Astrocyte of the spinal cord (primary cell): ENCODE measurements around the gene ITPRIPL1.

Experiments
- DNase-seq: peaks from one replicate; pipeline ENCODE4 v3.0.0; 2011; ENCODE audit warnings: low read depth, low spot score
- H3K4me3 ChIP-seq: 2 replicates; pipeline ENCODE4 v1.5.1; 2011; ENCODE audit warnings: low read depth, mild to moderate bottlenecking, low read length, moderate library complexity
- in situ Hi-C: cut with HindIII; loops from 2 replicates; pipeline ENCODE4 v1.10.0; 2017; ENCODE audit warnings: low sequenced_read_pairs
- TF ChIP-seq, protein P1 (sequence below): IDR thresholded peaks from 2 replicates; pipeline ENCODE4 v1.5.1; 2012; ENCODE audit warnings: low read depth, mild to moderate bottlenecking, low read length, inconsistent platforms

The ITPRIPL1 gene

DNA sequence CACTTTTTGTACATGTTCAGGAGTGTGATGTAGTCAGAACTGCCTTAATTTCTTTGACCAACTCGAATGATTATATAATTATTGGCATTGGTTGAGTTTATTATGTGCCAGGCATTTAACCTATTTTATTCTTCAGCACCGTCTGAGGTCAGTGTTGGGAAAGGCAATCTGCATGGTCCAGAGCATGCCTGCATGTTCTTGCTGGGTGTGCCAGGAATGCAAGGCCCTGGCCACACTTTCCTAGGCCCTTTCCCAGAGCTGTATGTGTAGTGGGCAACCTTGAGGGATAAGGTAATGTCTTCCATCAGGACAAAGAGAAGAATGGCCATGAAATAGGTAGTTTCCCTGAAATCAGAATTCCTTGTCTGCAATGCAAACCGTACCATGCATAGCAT is 10.1 kb upstream of the ITPRIPL1 start:
- TF ChIP-seq, protein P1, sequence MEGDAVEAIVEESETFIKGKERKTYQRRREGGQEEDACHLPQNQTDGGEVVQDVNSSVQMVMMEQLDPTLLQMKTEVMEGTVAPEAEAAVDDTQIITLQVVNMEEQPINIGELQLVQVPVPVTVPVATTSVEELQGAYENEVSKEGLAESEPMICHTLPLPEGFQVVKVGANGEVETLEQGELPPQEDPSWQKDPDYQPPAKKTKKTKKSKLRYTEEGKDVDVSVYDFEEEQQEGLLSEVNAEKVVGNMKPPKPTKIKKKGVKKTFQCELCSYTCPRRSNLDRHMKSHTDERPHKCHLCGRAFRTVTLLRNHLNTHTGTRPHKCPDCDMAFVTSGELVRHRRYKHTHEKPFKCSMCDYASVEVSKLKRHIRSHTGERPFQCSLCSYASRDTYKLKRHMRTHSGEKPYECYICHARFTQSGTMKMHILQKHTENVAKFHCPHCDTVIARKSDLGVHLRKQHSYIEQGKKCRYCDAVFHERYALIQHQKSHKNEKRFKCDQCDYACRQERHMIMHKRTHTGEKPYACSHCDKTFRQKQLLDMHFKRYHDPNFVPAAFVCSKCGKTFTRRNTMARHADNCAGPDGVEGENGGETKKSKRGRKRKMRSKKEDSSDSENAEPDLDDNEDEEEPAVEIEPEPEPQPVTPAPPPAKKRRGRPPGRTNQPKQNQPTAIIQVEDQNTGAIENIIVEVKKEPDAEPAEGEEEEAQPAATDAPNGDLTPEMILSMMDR = no peak
- peak; percentile 7 for DNase-seq
- H3K4me3 ChIP-seq = no peak overlapping the region
- in situ Hi-C loops = no loop called here

- TF ChIP-seq, protein P1 = no peak
- no peak overlapping the region for H3K4me3 ChIP-seq
- in situ Hi-C loops = no loop called here
- peak; percentile 51 for DNase-seq
These were observed 9.6 kb upstream of the ITPRIPL1 start for GRCh38 chr2:96315400-96316071.

DNA sequence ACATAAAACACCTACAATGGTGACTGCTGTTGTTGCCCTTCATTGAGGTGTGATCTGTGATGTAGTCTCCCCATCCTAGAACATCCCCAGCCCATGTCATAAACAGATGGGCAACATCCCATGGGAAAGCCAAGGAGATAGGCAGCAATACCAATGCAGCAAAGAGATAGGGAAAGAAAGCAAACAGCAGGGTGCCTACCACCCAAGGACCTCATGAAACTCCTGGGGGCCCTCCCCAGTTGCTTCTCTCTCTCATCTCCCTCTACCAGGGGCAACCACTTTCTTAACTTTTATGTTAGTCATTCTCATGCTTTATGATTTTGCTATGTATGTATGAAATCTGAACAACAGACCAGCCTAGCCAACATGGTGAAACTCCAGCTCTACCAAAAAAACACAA is 8.1 kb upstream of the ITPRIPL1 start:
- no peak for DNase-seq
- TF ChIP-seq, protein P1 = no peak
- in situ Hi-C loops = no loop called here
- no peak overlapping the region for H3K4me3 ChIP-seq

- TF ChIP-seq, protein P1 = no peak
- DNase-seq = no peak
- in situ Hi-C loops = no loop called here
- no peak overlapping the region for H3K4me3 ChIP-seq
These were observed 7.5 kb upstream of the ITPRIPL1 start for GRCh38 chr2:96317584-96317997.

DNA sequence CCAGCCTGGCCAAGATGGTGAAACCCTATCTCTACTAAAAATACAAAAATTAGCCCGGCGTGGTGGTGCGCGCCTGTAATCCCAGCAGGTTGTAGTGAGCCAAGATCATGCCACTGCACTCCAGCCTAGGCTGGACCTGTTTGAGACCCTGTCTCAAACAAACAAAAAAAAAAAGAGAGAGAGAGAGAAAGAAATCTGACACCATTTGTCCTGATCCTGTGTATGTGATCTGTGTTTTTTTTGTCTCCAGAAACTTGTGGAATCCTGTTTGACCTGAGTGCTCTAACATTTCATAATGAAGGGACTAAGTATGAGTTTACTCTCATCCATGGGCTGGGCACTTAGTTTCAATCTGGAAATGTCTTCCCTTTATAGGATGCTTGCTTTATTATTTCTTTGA is 6.4 kb upstream of the ITPRIPL1 start:
- in situ Hi-C loops = no loop called here
- H3K4me3 ChIP-seq = no peak overlapping the region
- DNase-seq = no peak
- TF ChIP-seq, protein P1 = no peak

DNA sequence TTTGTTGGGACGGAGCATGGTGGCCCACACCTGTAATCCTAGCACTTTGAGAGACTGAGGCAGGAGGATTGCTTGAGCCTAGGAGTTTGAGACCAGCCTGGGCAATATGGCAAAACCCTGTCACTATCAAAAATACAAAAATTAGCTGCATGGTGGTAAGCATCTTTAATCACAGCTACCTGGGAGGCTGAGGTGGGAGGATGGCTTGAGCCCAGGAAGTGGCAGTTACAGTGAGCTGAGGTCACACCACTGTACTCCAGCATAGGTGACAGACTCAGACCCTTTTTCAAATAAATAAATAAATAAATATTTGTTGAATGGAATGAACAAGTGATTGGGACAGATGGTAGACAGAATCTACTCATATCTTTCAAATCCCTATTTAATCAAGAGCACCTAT is 5.7 kb upstream of the ITPRIPL1 start:
- no peak overlapping the region for H3K4me3 ChIP-seq
- in situ Hi-C loops = no loop called here
- TF ChIP-seq, protein P1 = no peak
- DNase-seq = no peak

- no peak for DNase-seq
- TF ChIP-seq, protein P1 = no peak
- in situ Hi-C loops = no loop called here
- H3K4me3 ChIP-seq = no peak overlapping the region
These were observed 4.8 kb upstream of the ITPRIPL1 start for GRCh38 chr2:96320326-96320725.
